ENCODE data around the gene AK5.

The AK5 gene

DNA sequence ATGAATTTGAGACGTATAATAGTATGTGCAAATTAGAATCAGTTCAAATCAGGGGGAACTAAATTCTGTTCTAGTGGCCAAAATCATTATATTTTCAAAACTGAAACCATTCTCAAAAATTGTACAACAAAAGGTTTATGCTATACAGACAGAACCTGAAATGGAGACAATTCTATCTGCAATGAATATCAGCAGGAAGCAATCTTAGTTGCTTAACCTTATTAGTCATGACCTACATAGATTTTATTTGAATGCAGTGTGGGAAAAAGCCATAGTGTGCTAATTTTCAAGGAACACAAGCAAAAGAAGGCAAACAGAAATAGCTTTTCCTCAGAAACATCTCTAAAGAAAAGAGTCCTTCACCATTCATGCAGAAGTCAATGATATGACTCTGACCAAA, 6.5 kb downstream of the AK5 start:
- DNase-seq: no peak

DNA sequence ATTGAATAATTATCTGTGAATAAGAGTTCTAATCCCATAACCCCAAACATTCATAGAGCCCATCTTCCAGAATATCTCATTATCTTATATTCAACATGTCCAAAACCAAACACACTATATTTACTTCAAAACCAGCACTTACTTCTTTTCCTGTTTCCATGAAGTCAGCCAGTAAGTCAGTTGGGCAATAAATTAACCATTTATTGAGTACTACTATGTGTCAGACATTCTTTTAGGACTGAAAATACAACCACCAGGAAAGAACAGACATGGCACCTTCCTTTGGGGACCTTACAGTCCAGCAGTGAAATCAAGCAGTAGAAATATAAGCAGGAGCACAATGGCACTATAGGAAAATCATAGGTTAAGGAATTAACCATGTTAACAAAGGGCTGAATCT, 8.8 kb downstream of the AK5 start:
- no peak for DNase-seq

DNA sequence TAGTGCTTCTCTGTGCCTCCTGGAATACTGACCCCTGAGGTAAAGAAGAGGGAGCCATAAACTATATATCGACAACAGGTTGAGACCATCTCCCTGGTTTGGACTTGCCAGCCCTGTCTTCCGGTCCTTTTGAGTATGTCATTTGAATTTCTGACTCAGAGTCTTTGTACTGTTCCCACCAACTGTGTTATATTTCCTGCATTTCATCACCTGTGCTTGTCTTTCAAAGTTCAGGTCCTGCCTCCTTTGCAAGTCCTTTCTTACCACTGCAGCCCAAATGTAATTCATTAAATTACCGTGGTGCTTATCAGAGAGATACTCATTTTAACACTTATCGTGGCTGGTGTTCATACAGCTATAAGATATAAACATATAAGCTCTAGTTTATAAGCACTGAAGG, 10.7 kb downstream of the AK5 start:
- DNase-seq: no peak

DNA sequence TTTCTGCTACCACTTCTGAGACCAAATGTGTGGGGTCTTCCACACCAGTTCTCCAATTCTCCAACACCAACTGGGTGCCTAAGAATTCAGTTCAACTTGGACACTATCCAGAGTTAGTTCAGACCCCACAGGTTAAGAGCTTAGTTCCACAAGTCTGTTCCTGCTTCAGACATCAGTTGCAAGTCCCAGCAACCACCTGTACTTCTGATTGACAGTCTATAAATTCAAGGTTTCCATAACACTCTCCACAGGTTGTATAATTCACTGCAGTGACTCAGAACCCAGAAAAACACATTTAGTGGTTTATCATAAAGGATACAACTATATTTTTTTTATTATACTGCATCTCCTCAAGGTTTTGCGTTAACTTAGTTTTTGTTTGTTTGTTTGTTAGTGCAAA, 18.7 kb downstream of the AK5 start:
- DNase-seq: no peak

DNA sequence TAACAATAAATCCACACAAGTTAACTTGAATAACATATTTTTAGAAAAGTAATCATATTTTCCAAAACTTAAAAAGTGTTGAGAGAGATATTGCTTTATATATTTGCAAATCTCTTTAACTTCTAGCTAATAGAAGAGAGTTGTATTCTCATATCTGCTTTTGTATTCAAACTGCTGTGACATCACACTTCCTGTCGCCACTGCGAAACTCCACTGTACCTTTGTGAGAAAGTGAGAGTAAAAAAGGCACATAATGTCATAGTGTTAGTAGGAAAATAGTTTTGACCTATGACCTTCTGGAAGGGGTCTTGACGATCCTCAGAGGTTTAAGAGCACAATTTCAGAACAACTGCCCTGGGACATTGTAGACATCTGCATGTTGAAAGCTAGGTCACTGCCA, 21.6 kb downstream of the AK5 start:
- DNase-seq: peak; percentile 9 to 31

DNA sequence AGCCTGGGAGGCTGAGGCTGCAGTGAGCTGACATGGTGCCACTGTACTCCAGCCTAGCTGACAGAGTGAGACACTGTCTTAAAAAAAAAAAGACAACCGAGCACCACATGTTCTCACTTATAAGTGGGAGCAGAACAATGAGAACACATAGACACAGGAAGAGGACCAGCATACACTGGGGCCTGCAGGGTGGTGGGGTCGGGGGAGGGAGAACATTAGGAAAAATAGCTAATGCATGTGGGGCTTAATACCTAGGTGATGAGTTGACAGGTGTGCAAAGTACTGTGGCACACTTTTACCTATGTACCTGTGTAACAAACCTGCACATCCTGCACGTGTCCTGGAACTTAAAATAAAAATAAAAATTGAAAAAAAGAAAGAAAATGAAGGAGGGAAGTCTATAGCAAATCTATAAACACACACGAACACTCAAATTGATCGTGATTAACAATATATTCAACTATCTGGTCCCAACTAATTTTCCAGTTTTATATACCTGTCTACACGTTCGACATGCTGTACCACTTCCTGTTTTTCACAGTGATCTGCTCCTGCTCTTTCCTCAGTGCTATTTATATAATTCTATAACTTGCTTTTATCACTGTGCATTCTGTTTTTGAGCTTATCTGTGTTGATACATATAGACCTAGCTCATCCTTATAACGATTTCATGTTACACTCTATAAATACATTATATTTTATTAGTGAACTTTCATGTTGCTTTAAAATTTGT, 27.2 kb downstream of the AK5 start:
- DNase-seq: no peak

DNA sequence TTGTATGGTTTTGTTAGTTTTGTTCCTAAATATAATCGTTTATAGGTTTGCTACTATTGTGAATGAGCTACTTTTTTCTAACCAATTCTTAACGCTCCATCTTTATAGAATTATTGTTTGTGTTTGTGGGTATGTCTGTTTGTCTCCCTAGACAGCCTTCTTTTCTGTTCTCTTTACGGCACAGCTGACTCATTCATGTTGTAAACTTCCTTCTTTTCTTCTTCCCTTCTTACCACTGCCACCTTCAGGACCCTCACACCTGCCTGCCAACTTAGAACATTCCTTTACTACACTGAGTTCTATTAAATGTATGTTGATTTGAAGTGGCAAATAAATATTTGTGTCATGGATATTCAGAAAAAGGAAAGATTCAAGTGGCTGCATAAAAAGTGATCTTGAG, 29.1 kb downstream of the AK5 start:
- DNase-seq: no peak

DNA sequence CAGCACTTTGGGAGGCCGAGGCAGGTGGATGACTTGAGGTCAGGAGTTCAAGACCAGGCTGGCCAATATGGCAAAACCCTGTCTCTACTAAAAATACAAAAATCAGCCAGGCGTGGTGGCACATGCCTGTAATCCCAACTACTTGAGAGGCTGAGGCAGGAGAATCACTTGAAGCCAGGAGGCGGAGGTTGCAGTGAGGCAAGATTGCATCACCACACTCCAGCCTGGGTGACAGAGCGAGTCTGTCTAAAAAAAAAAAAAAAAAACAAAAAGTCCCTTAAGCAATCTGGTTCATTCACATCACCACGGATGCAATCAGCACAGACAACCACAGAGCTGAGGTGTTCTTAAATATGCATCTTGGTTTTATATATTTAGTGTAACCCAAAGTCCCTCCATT, 30.5 kb downstream of the AK5 start:
- peak in 1 of 2 donors; percentile 22 for DNase-seq

DNA sequence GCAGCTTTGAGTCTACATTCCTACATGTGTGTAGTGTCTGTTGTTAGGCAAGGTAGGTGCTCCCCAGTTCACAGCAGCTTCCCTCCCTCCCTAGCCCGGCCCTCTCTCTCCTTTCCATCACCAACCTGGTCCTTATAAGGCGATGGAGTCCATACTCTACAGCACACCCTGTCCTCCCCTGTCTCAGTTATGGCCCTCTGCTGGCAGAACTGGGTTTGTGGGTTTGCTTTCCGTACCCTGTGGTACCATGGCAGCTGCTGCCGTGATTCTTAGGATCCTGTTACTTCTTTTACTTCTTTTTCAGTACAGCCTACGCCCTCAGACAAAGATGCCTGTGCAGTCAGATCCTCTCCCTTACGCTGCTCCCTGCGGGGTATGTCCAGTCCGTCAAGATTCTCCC, 31.7 kb downstream of the AK5 start:
- peak; percentile 5 to 41 for DNase-seq

DNA sequence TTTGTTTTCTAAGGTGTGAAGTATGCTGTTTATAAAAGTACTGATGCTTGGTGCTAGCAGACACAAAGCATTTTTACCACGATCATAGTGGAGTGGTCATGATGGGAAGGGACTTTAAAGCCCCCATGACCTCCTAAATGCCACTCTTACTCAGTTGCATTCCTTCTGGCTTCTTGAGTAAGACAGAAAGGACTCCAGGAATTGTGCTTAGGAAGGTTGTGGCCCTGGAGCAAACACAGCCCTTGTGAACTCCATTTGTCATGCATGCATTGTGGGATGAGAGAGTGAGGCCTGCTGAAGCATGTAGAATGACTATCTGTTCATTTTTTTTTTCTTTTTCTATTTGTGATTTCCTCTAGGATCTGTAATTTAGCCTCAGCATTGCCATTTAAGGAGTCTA, 34.2 kb downstream of the AK5 start:
- no peak for DNase-seq

DNA sequence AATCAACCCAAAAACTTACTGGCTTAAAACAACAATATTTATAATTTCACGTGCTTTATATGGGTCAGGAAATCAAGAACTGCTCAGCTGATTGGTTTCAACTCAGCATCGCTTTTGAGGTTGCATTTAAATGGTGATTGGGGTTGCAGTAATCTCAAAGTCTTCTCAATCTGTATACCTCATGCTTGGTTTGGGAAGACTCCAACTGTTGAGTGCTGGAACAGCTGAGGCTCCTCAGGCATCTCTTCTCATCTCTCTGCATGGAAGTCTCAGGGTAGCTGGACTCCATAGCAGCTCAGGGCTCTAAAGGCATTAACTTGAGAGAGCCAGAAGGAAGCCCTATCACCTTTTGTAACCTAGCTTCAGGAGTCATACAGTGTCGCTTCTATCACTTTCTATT, 35.1 kb downstream of the AK5 start:
- DNase-seq: no peak

DNA sequence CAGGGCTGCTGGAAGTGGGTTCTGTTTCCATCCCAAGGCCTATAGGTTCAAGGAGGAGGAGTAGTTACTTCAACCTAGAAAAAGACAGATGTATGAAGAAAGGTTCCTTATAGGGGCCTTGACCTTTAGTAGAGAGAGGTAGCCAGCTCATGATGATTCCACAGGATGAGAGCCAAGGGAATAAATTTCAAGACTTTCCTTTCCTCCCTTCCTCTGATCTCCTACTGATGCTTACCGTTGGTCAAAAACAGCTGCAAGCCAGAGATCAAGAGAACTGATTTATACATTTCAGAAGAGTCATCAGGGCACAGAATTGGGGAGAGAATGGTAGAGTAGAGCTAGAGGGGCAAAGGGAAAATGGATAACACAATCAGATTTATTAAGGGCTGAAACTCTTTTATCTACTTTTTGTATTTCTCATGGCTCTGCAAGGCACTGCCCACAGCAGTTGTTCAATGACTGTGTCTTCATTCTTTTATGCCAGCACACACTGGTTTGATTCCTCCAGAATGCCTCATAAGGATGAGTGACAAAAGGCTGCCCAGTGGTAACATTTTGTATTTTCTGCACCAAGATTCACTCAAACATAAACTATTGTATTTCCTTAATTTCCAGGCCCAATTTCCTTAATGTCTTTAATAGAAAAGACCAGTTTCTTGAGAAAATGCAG, 37.4 kb downstream of the AK5 start:
- DNase-seq: no peak

DNA sequence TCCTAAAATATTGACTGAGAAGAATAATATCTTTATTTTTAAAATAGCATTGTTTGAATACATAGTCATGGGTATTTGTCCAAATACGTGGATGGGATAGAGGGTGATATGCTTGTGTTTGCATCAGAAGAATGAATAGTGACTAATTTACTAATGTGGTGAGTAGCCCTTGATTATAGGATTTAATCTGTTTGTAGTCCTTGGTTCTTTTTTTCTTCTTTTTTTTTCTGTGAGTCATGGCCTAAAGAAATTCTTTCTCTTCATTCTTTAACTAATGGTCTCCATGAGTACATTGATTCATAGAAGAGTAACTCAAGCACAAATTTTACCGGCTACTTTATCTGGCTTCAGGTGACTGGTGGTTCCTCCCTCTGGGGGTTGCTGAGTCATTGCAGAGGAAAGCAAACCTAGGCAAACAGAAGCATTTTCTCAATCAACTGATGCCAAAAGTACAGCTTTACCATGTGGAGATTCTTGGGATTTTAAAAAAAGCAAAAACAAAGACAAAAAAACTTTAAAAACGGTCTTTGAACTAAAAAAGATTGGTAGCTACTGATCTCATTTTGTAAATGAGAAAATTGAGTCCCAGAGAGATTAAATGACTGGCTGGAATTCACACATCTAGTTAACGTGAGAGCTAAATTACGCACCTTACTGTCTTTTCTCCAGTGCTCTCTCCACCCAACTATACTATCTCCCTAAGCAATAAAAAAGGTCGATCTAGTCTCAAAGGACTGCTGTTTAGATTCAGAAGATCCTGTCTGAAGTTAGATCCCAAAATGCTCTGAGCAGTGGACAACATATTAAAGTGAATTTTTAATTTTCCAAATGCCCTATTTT, 40.5 kb downstream of the AK5 start:
- no peak for DNase-seq

DNA sequence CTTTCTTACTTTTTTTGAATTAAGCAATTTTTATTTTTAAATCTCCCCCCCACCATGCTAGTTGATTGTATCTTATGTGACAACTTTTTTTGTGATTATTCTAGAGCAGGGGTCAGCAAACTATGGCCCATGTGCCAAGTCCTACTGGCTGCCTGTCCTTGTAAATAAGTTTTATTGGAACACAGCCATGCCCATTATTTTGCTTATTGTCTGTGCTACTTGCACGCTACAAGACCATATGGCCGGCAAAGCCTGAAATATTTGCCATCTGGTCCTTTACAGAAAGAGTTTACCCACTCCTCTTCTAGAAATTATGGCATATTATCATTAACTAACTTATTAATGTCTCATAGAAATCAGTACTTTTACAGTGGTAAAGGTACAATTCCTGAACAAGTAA, 51.7 kb downstream of the AK5 start:
- no peak for DNase-seq

DNA sequence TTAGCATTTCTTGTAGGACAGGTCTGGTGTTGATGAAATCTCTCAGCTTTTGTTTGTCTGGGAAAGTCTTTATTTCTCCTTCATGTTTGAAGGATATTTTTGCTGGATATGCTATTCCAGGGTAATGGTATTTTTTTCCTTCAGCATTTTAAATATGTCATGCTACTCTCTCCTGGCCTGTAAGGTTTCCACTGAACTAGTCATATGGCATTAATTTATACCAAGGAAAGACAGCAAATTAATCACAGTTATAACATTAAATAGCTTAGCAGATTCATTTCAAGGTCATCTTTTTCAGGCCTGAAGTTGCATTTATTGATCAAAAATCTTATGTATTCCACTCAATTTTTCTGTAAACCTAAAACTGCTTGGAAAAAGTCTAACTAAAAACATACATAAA, 54.9 kb downstream of the AK5 start:
- no peak for DNase-seq

DNA sequence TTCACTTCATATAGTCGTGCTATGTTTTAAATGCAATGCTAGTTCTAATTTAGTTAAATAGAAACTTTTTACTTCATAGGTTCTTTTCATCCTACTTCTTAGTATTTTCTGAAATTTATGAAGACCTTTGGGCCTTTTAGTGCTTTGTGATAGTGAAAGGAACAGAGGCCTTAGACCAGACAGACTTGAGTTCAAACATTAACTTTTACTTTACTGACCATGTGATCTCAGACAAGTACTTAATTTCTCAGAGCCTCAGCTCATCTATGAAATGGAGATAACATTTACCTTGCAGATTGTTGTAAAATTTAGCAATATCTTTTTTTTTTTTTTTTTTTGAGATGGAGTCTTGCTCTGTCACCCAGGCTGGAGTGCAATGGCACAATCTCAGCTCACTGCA, 57.5 kb downstream of the AK5 start:
- DNase-seq: no peak

DNA sequence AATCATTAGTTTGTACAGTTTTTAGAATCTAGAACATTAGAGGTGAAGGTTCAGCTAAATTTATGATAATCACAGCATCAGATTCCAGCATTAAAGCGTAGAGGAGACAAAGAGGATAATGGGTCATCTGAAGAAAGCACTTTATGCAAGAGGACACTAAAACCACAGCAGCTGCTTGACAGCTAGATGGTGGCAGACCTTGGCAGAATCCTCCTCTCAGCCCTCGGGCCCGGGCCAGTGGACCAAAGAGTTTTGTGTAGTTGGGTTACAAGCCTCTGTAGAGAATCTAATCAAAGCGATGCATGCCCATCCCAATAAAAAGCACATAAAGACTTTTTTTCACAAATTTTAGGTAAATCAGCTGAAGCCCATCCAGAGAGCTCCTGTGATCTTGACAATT, 59.4 kb downstream of the AK5 start:
- no peak for DNase-seq

DNA sequence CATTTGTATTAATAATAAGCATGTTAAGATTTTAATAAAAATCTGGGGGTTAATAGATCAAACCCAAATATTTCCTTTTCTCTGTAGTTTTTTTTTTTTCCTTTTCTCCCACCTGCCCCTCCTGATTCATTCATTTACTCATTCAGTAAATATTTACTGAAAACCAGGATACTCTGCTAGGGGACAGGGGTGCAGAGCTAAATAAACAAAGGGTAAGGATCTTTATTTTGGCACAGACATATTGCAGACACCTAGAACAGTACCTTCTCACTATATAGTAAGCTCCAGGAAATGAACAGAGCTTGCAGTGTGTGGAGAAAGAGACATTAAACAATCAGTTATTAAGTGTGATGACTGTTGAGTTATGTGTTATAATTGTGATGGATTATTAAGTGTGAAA, 60.9 kb downstream of the AK5 start:
- no peak for DNase-seq

DNA sequence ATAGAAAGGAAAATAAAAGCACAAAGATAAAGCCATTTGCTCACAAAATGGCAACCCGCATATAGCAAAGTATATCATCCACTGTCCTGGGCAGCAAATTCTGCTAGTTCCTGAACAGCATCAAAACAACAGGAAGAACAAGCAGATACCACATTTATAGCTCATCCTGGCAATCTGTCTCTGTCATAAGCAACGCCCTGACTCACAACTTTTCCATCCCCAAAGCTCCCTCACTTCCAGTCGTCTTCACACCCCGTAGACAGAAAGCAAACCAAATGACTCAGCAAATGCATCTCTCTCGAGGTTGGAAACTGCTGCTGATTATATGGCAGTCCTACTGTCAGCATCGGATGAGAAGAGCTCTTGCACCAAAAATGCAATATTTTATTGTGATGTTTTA, 65.8 kb downstream of the AK5 start:
- DNase-seq: no peak

DNA sequence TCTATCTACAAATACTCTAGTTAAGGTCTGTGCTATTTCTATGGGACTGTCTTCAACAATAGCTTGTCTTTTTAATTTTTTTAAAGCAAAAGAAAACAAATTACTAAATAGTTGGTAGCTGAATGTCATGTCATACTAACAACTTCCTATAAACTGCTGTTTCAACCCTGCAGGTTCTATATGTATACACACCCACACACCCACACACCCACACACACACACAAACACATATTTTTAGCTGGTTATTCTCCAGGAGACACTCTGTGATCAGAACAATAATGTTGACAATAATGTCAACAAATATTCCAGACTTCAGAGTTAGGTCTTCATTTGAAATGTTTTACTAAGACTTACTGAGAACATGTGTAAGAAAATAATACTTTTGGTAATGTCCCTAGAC, 66.7 kb downstream of the AK5 start:
- DNase-seq: no peak

DNA sequence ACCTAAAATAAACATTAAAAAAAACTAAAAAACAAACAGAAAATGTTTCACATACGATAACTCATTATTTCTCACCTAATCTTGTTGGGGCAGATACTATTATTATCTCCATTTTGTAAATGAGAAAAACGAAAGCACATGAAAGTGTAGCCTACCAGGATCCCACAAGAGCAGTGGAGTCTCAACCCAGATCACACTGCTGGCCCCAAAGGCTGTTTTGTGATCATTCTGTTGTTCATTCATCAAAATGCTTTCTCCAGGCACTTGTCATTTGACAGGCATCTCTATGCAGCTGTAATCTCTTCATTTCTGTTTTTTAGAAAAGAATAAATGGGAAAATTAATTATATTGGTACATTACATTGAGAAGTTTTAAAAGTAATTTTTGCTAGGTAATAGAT, 67.5 kb downstream of the AK5 start:
- DNase-seq: no peak

DNA sequence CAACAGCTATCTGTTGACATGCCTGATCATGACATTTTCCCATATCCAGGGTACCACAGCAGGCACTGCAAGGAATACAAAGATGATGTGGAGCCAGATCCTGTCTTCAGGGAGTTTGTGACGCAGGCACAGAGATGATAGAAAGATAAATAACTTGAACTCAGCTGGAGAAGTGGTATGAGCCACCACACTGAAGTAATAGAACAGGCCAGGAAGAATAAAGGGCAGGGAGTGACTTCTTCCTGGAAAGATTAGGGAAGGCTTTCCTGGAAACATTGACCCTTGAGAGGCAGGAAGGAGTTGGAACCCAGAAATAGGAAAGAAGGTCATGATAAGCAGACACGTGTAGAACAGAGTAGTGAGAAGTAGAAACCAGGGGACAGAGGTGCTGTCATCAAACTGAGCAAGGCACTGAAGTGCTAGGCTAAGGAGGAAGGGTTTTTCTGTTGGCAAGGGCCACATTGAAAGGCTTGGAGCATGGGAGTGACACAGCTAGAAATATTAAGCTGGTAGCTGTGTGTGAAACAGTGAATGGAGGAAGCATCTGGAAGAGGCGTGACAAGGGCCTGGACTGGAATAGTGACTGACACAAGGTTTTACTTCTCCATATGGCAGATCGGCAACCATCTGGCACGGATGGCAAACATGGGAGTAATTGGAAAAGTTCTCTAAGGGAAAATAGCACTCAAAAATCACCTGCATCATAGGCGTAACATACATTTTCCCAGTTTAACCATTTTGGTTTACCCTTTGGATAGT, 68.4 kb downstream of the AK5 start:
- no peak for DNase-seq

DNA sequence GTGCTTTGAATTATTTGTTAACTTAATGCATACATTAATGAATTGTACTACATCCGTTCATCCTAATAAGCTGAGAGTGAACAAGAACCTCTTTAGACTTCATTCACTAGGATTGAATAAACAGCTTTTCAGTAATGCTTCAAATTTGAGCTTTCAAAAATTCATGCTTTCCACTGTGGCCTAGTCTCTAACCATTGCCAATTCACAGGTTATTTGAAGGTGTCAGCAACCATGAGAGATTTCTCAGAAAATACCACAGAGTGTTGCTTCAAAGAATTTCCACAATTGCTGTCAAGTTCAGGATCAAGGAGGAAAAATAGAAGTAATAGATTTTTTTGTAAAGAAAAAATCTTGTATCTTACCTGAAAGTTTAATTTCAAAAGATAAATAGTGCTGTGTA, 72.7 kb downstream of the AK5 start:
- no peak for DNase-seq
